Type B pancreatic cell (in vitro differentiated cells): Measurements from ENCODE around the gene ZNF638. TPM values are rescaled to one million over a fixed set of nuclear protein-coding genes. Genes with fewer than 3 reads are reported as not detected.

Experiments used
- DNase-seq: peaks from one replicate; pipeline ENCODE4 v3.0.0; 2021; ENCODE audit warnings: mixed read lengths; ENCODE audit not compliant: unreplicated experiment; ENCODE audit errors: extremely low spot score
- H3K27ac Mint-ChIP-seq: 2 replicates; pipeline ENCODE4 v1.8.0; 2021; ENCODE audit warnings: mild to moderate bottlenecking, mixed read lengths
- H3K27me3 Mint-ChIP-seq: 2 replicates; pipeline ENCODE4 v1.8.0; 2021; ENCODE audit warnings: mixed read lengths
- H3K36me3 Mint-ChIP-seq: 2 replicates; pipeline ENCODE4 v1.8.0; 2021; ENCODE audit warnings: mixed read lengths
- H3K4me1 Mint-ChIP-seq: one replicate; pipeline ENCODE4 v1.8.0; 2021; ENCODE audit warnings: mixed read lengths; ENCODE audit not compliant: unreplicated experiment
- H3K4me3 Mint-ChIP-seq: 2 replicates; pipeline ENCODE4 v1.8.0; 2021; ENCODE audit warnings: mild to moderate bottlenecking, mixed read lengths
- H3K9me3 Mint-ChIP-seq: 2 replicates; pipeline ENCODE4 v1.8.0; 2021; ENCODE audit warnings: mixed read lengths
- CTCF ChIP-seq: fragments of 200-600 bp; sonication (generic); conservative IDR thresholded peaks from 2 replicates; pipeline ENCODE4 v1.5.0; 2021; ENCODE audit warnings: antibody characterized with exemption, mild to moderate bottlenecking
- total RNA-seq: library from RNA; stranded (reverse); gene quantifications from 2 replicates; pipeline ENCODE4 v1.2.1, GENCODE V29; 2021; ENCODE audit warnings: low replicate concordance

ZNF638 gene
- total RNA-seq, 1 donor from 2014 or later, result 149 TPM

- TF ChIP-seq CTCF, result no peak
- peaks cover 38% of the 10 kb centered on the region for H3K27me3 Mint-ChIP-seq
- no peaks in the 10 kb centered on the region for H3K9me3 Mint-ChIP-seq
- no peak overlapping the region for H3K27ac Mint-ChIP-seq
- no peak overlapping the region for H3K4me3 Mint-ChIP-seq
- H3K36me3 Mint-ChIP-seq, result no peaks in the 10 kb centered on the region
- no peak for DNase-seq
- H3K4me1 Mint-ChIP-seq, result peaks cover 15% of the 10 kb centered on the region
Observed at GRCh38 chr2:71464389-71464788, 132.8 kb downstream of the ZNF638 start.

GRCh38 chr2:71465356-71465755 lies 133.8 kb downstream of the ZNF638 start:
- Mint-ChIP-seq H3K4me1 (peaks cover 11% of the 10 kb centered on the region), H3K36me3 (no peaks in the 10 kb centered on the region), H3K4me3 (no peak overlapping the region), H3K27ac (no peak overlapping the region), H3K27me3 (peaks cover 46% of the 10 kb centered on the region), H3K9me3 (no peaks in the 10 kb centered on the region)
- DNase-seq, result no peak
- TF ChIP-seq CTCF, result no peak

- no peaks in the 10 kb centered on the region for H3K9me3 Mint-ChIP-seq
- H3K27me3 Mint-ChIP-seq, result peaks cover 46% of the 10 kb centered on the region
- no peak for TF ChIP-seq CTCF
- no peak overlapping the region for H3K27ac Mint-ChIP-seq
- H3K4me3 Mint-ChIP-seq, result no peak overlapping the region
- H3K36me3 Mint-ChIP-seq, result no peaks in the 10 kb centered on the region
- DNase-seq, result no peak
- H3K4me1 Mint-ChIP-seq, result peaks cover 7% of the 10 kb centered on the region
Observed at GRCh38 chr2:71465961-71466300, 134.3 kb downstream of the ZNF638 start.

- no peaks in the 10 kb centered on the region for H3K9me3 Mint-ChIP-seq
- H3K36me3 Mint-ChIP-seq, result no peaks in the 10 kb centered on the region
- peaks cover 40% of the 10 kb centered on the region for H3K27me3 Mint-ChIP-seq
- H3K27ac Mint-ChIP-seq, result no peak overlapping the region
- peaks cover 7% of the 10 kb centered on the region for H3K4me1 Mint-ChIP-seq
- H3K4me3 Mint-ChIP-seq, result peak overlapping the region; percentile 86
- TF ChIP-seq CTCF, result no peak
- DNase-seq, result no peak
Observed at GRCh38 chr2:71466301-71467179, 135.0 kb downstream of the ZNF638 start.

- no peaks in the 10 kb centered on the region for H3K36me3 Mint-ChIP-seq
- peaks cover 7% of the 10 kb centered on the region for H3K4me1 Mint-ChIP-seq
- no peak overlapping the region for H3K27ac Mint-ChIP-seq
- TF ChIP-seq CTCF, result no peak
- peak overlapping the region; percentile 86 for H3K4me3 Mint-ChIP-seq
- no peak for DNase-seq
- H3K27me3 Mint-ChIP-seq, result peaks cover 39% of the 10 kb centered on the region
- no peaks in the 10 kb centered on the region for H3K9me3 Mint-ChIP-seq
Observed at GRCh38 chr2:71467180-71467815, 135.7 kb downstream of the ZNF638 start.
